Calu3 (cell line): ENCODE measurements around the gene CYP2W1. TPM values are rescaled to one million over a fixed set of nuclear protein-coding genes. Genes with fewer than 3 reads are reported as not detected.

Experiments
- BruUV-seq: library from RNA; stranded (reverse); fragments of 400-500 nt; replicated peaks from 2 replicates; lab custom pipeline; 2021; lab: Mats Ljungman, UMichigan
- CTCF ChIA-PET: fragments of 300-600 bp; sonication (Branson Sonifier 250); formaldehyde crosslinking; loops from one replicate; lab custom pipeline; 2022; ENCODE audit warnings: antibody characterized with exemption; lab: Charles Lee
- DNase-seq: peaks from one replicate; pipeline ENCODE4 v3.0.0; 2022
- H3K27ac Mint-ChIP-seq: one replicate; pipeline ENCODE4 v1.8.0; 2022; ENCODE audit warnings: mixed read lengths; ENCODE audit not compliant: unreplicated experiment
- H3K27me3 Mint-ChIP-seq: one replicate; pipeline ENCODE4 v1.8.0; 2022; ENCODE audit warnings: mixed read lengths; ENCODE audit not compliant: unreplicated experiment
- H3K36me3 Mint-ChIP-seq: one replicate; pipeline ENCODE4 v1.8.0; 2022; ENCODE audit warnings: mild to moderate bottlenecking, moderate library complexity, mixed read lengths; ENCODE audit not compliant: insufficient read depth, unreplicated experiment
- H3K4me1 Mint-ChIP-seq: one replicate; pipeline ENCODE4 v1.8.0; 2022; ENCODE audit warnings: mild to moderate bottlenecking, low read depth, mixed read lengths; ENCODE audit not compliant: unreplicated experiment
- H3K4me3 Mint-ChIP-seq: one replicate; pipeline ENCODE4 v1.8.0; 2022; ENCODE audit warnings: mild to moderate bottlenecking, low read depth, moderate library complexity, mixed read lengths; ENCODE audit not compliant: unreplicated experiment
- H3K9me3 Mint-ChIP-seq: one replicate; pipeline ENCODE4 v1.8.0; 2022; ENCODE audit warnings: low read depth, mixed read lengths; ENCODE audit not compliant: unreplicated experiment
- CTCF ChIP-seq: fragments of 200-600 bp; IDR thresholded peaks from one replicate; pipeline ENCODE4 v1.8.0; 2022; ENCODE audit warnings: antibody characterized with exemption; ENCODE audit not compliant: unreplicated experiment
- intact Hi-C: fragments of 100-400 bp; cut with micrococcal nuclease; formaldehyde crosslinking; loops from one replicate; pipeline ENCODE4 v1.10.0; 2022; ENCODE audit not compliant: unreplicated experiment
- total RNA-seq: library from RNA; stranded (reverse); gene quantifications from 2 replicates; pipeline ENCODE4 v1.2.3, GENCODE V29; 2022

Gene CYP2W1
- total RNA-seq, 1 experiment from 2014 or later, result 0.71 TPM

DNA sequence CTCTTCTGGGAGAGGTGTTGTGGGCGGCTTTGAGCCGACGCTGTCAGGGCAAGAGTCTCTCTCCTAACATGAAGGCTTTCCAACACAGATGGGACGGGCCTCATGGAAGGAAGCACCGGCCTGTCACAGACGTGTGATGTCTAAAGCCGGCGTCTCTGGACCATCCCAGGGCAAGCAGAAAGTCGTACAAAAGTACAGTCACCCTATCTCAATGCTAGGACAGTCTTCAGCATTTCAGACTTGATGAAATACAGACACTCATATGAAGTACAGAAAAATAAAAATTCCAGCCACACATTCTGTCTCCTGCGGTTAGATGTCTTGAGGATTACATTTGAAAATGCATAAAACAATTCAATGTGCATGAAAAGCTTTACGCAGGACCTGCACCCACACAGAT, 30.6 kb downstream of the CYP2W1 start:
- TF ChIP-seq CTCF, result no peak

DNA sequence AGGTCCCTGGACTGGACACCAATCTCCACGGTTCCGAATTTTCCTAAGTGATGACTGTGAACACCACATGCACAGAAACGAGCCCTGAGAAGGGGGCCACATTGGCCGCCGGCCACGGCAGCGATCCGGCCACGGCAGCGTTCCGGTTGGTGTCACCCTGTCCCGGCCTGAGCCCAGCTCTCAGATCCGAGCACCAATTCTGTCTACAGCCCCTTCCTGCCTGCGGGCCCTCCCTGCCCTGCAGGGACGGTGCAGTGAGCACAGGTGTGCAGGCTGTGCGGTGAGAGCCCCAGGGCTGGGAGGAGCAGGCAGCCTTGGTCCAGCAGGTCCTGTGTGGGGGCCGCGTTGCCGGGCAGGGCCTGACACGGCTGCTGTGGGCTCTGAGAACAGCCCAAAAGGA, 31.7 kb downstream of the CYP2W1 start:
- DNase-seq, result no peak
- Mint-ChIP-seq H3K27me3 (no peaks in the 10 kb centered on the region), H3K27ac (no peak overlapping the region), H3K9me3 (no peaks in the 10 kb centered on the region), H3K4me1 (no peaks in the 10 kb centered on the region), H3K4me3 (no peak overlapping the region), H3K36me3 (peaks cover 39% of the 10 kb centered on the region)
- no peak for TF ChIP-seq CTCF
- intact Hi-C loops, result no loop called here
- no TSS peak for BruUV-seq
- CTCF ChIA-PET, result no interaction called here

More for the DNA sequence above, 30.6 kb downstream of the CYP2W1 start:
- no TSS peak for BruUV-seq
- intact Hi-C loops, result no loop called here
- Mint-ChIP-seq H3K36me3 (peaks cover 41% of the 10 kb centered on the region), H3K27ac (no peak overlapping the region), H3K9me3 (no peaks in the 10 kb centered on the region), H3K4me3 (no peak overlapping the region), H3K27me3 (no peaks in the 10 kb centered on the region), H3K4me1 (peaks cover 6% of the 10 kb centered on the region)
- DNase-seq, result no peak
- CTCF ChIA-PET, result interaction anchor here (1.3 kb wide), 1 partner anchor 21 kb away, joined by 5 read pairs; no protein-coding TSS in a partner anchor

DNA sequence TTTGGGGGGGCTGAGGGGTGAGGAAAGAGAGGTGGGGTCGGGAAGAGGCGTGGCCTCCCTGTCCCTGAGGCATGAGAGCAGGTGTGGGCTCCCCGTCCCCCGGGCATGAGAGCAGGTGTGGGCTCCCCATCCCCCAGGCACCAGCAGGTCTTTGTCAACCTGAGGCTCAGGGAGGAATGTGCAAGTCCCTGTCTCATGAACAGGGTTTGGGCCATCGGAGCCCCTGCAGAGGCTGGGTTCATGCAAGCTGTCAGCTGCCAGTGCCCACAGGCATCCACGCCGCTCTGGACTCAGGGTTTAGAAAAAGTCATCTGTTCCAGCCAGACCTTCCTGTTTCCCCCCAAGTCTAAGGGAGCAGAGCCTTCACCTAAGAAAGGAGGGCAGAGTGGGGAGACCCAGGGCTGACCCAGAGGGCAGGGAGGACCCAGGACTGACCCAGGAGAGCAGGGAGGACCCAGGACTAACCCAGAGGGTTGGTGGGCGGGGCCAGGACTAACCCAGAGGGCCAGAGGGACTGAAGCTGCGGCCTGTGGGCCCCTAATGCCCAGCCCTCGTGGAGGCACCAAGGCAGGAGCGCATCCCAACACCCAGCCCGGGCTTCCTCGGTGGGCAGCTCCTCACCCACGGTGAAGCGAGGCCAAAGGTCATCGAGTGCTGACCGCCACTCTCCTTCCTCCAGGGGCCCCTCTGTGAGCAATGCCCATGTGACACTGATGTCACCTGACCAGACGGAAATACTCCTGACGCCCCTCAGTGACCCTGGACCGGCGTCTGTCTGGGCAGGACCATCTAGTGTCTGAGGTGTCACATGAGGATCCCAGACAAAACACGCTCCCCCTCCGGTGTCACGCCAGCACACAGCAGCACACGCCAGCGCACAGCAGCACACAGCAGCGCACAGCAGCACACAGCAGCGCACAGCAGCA, 32.5 kb downstream of the CYP2W1 start:
- peaks cover 34% of the 10 kb centered on the region for H3K36me3 Mint-ChIP-seq
- CTCF ChIA-PET, result no interaction called here
- no peak overlapping the region for H3K4me3 Mint-ChIP-seq
- H3K4me1 Mint-ChIP-seq, result no peaks in the 10 kb centered on the region
- H3K27me3 Mint-ChIP-seq, result no peaks in the 10 kb centered on the region
- TF ChIP-seq CTCF, result no peak
- no peak overlapping the region for H3K27ac Mint-ChIP-seq
- BruUV-seq, result no TSS peak
- no peak for DNase-seq
- intact Hi-C loops, result no loop called here
- no peaks in the 10 kb centered on the region for H3K9me3 Mint-ChIP-seq

GRCh38 chr7:1016577-1017531, 33.9 kb downstream of the CYP2W1 start:
- Mint-ChIP-seq H3K27me3 (no peaks in the 10 kb centered on the region), H3K27ac (no peak overlapping the region), H3K4me3 (no peak overlapping the region), H3K36me3 (peaks cover 34% of the 10 kb centered on the region), H3K4me1 (no peaks in the 10 kb centered on the region), H3K9me3 (no peaks in the 10 kb centered on the region)
- intact Hi-C loops, result no loop called here
- BruUV-seq, result no TSS peak
- CTCF ChIA-PET, result no interaction called here
- no peak for TF ChIP-seq CTCF
- no peak for DNase-seq
